Measurements from ENCODE around the gene DCX.

GRCh38 chrX:111435469-111435868 is 23.5 kb upstream of the DCX start:
- TF ChIP-seq CTCF (IDR thresholded peaks at IDR 0.05) (no peak), POLR2A (IDR thresholded peaks at IDR 0.05) (no peak)
